PFSK-1 (cell line): ENCODE results near the gene ERGIC3.

Experiments used
- FOXP2 ChIP-seq: optimal IDR thresholded peaks from 2 replicates; pipeline ENCODE3; 2011; ENCODE audit warnings: borderline replicate concordance, control low read depth, inconsistent platforms; ENCODE audit not compliant: insufficient read depth; ENCODE audit errors: extremely low read length, extremely low read depth
- POLR2AphosphoS5 ChIP-seq: IDR thresholded peaks from 2 replicates; pipeline ENCODE4 v1.6.1; 2012; ENCODE audit warnings: low read depth, mild to moderate bottlenecking, control low read depth, low read length, moderate library complexity
- REST ChIP-seq, 2 experiments: IDR thresholded peaks; 2 replicates each; pipeline versions ENCODE4 v1.6.1 to v1.8.0; 2011 to 2012; ENCODE audit warnings: low read depth in 2 of 2, low read length in 2 of 2, control low read depth in 1 of 2, inconsistent platforms in 1 of 2, mild to moderate bottlenecking in 1 of 2, moderate library complexity in 1 of 2; ENCODE audit not compliant: insufficient read depth in 1 of 2
- SIN3A ChIP-seq: IDR thresholded peaks from 2 replicates; pipeline ENCODE4 v1.6.1; 2012; ENCODE audit warnings: mild to moderate bottlenecking, low read length, moderate library complexity, borderline replicate concordance; ENCODE audit not compliant: insufficient read depth
- TAF1 ChIP-seq: IDR thresholded peaks from 2 replicates; pipeline ENCODE4 v1.6.1; 2012; ENCODE audit warnings: low read length, control low read depth, borderline replicate concordance; ENCODE audit not compliant: insufficient read depth

Gene ERGIC3

DNA sequence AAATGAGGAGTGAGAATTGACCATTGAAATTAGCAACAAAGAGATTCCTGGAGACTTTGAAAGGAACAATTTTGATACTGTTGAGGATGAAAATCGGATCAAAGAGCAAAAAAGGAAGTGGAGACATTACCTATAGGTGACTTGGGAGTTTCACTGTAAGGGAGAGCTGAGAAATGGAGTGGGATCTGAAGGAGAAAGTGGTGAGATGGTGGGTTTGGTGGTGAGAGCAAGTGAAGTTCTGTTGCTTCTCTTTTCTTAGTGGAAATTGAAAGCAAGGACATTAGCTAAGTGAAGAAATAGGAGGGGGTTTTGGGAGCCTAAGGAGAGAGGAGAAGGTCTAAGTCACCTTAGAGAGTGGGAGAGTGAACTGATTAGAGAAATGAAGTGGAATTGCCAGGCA is 4.2 kb downstream of the ERGIC3 start:
- TF ChIP-seq SIN3A (no peak), FOXP2 (no peak), REST (IDR thresholded peaks at IDR 0.05; ENCODE audit: insufficient read depth in 1 of 2, low read depth in 2 of 2, low read length in 2 of 2) (no peak), TAF1 (no peak), POLR2AphosphoS5 (no peak)

GRCh38 chr20:35547329-35547728 is 5.5 kb downstream of the ERGIC3 start:
- TF ChIP-seq REST (IDR thresholded peaks at IDR 0.05; ENCODE audit: insufficient read depth in 1 of 2, low read depth in 2 of 2, low read length in 2 of 2) (no peak), FOXP2 (no peak), SIN3A (no peak), TAF1 (no peak), POLR2AphosphoS5 (no peak)

GRCh38 chr20:35551503-35551902 is 9.6 kb downstream of the ERGIC3 start:
- TF ChIP-seq FOXP2 (no peak), TAF1 (no peak)

GRCh38 chr20:35552914-35553313 is 11.0 kb downstream of the ERGIC3 start:
- no peak for TF ChIP-seq POLR2AphosphoS5
- no peak for TF ChIP-seq SIN3A
- no peak for TF ChIP-seq TAF1
- no peak for TF ChIP-seq FOXP2
- TF ChIP-seq REST (IDR thresholded peaks at IDR 0.05; ENCODE audit: insufficient read depth in 1 of 2, low read depth in 2 of 2, low read length in 2 of 2), result no peak

GRCh38 chr20:35555951-35556645 is 14.2 kb downstream of the ERGIC3 start:
- no peak for TF ChIP-seq SIN3A
- TF ChIP-seq TAF1, result no peak
- no peak for TF ChIP-seq REST (IDR thresholded peaks at IDR 0.05; ENCODE audit: insufficient read depth in 1 of 2, low read depth in 2 of 2, low read length in 2 of 2)
- TF ChIP-seq POLR2AphosphoS5, result no peak
- no peak for TF ChIP-seq FOXP2
